Ascending aorta (tissue), 2 donors: ENCODE measurements around the gene OR9A4. TPM values are rescaled to one million over a fixed set of nuclear protein-coding genes. Genes with fewer than 3 reads are reported as not detected.

Experiments
- DNase-seq, 2 donors: peaks; one replicate each; pipeline ENCODE4 v3.0.0-alpha.2; 2019; ENCODE audit warnings: low spot score in 2 of 2
- H3K27ac ChIP-seq, 2 donors: fragments of 200-600 bp; sonication (generic); one replicate each; pipeline ENCODE4 v1.5.1; 2016 to 2017; ENCODE audit warnings: mild to moderate bottlenecking in 1 of 2
- H3K27me3 ChIP-seq: fragments of 200-600 bp; sonication (generic); one replicate; pipeline ENCODE4 v1.5.1; 2017
- H3K36me3 ChIP-seq, 2 donors: fragments of 200-600 bp; sonication (generic); one replicate each; pipeline ENCODE4 v1.5.1; 2016
- H3K4me1 ChIP-seq, 2 donors: fragments of 200-600 bp; sonication (generic); one replicate each; pipeline ENCODE4 v1.5.1; 2016 to 2017; ENCODE audit warnings: mild to moderate bottlenecking in 1 of 2
- H3K4me3 ChIP-seq, 2 donors: fragments of 200-600 bp; sonication (generic); one replicate each; pipeline ENCODE4 v1.5.1; 2016 to 2017; ENCODE audit warnings: mild to moderate bottlenecking in 1 of 2
- H3K9me3 ChIP-seq, 2 donors: fragments of 200-600 bp; sonication (generic); one replicate each; pipeline ENCODE4 v1.5.1; 2016
- CTCF ChIP-seq, 3 experiments: fragments of 200-600 bp in 2 of 3; fragments of 450-650 bp in 1 of 3; sonication (generic) in 2 of 3; IDR thresholded peaks; one replicate each; pipeline ENCODE4 v1.5.1; 2016 to 2019; ENCODE audit warnings: antibody characterized with exemption in 3 of 3, mild to moderate bottlenecking in 1 of 3, moderate library complexity in 1 of 3
- intact Hi-C: fragments of 100-400 bp; cut with DNase I; formaldehyde crosslinking; loops from one replicate; pipeline ENCODE4 v1.15.1; 2023
- total RNA-seq: library from RNA; depleted of rRNA; stranded (reverse); fragments of >200 nt; gene quantifications from one replicate; pipeline ENCODE4 v1.1.0, GENCODE V29; 2016

OR9A4 gene
- total RNA-seq, 1 donor from 2014 or later, result not detected

GRCh38 chr7:141956084-141956483 is 39.9 kb downstream of the OR9A4 start:
- Histone ChIP-seq H3K4me3 (no peak overlapping the region), H3K27me3 (no peaks in the 10 kb centered on the region), H3K4me1 (no peaks in the 10 kb centered on the region), H3K36me3 (no peaks in the 10 kb centered on the region), H3K9me3 (no peaks in the 10 kb centered on the region), H3K27ac (no peak overlapping the region)
- DNase-seq, result no peak
- intact Hi-C loops, result no loop called here
- no peak for TF ChIP-seq CTCF (IDR thresholded peaks at IDR 0.05)

- no peak for DNase-seq
- Histone ChIP-seq H3K4me1 (no peaks in the 10 kb centered on the region), H3K27ac (no peak overlapping the region), H3K9me3 (no peaks in the 10 kb centered on the region), H3K36me3 (no peaks in the 10 kb centered on the region), H3K27me3 (no peaks in the 10 kb centered on the region), H3K4me3 (no peak overlapping the region)
- TF ChIP-seq CTCF (IDR thresholded peaks at IDR 0.05), result no peak
- intact Hi-C loops, result no loop called here
Observed at GRCh38 chr7:141960687-141961422, 44.7 kb downstream of the OR9A4 start.

Other genes with a start within 250 kb of the OR9A4 start
- gene DENND11, start 214.2 kb upstream of the OR9A4 start, total RNA-seq, result 10.4 TPM
- gene WEE2, start 208.0 kb upstream of the OR9A4 start, total RNA-seq, result not detected
- gene SSBP1, start 178.0 kb upstream of the OR9A4 start, total RNA-seq, result 19.2 TPM
- gene TAS2R3, start 152.3 kb upstream of the OR9A4 start, total RNA-seq, result 6.6 TPM
- not detected for gene TAS2R4, start 139.7 kb upstream of the OR9A4 start, total RNA-seq
- not detected for gene TAS2R5, start 126.2 kb upstream of the OR9A4 start, total RNA-seq
- not detected for gene PRSS37, start 74.9 kb upstream of the OR9A4 start, total RNA-seq
- gene CLEC5A, start 30.6 kb downstream of the OR9A4 start, total RNA-seq, result 0.64 TPM
- gene TAS2R38, start 57.4 kb downstream of the OR9A4 start, total RNA-seq, result not detected
- gene MGAM, start 79.5 kb downstream of the OR9A4 start, total RNA-seq, result not detected
- not detected for gene MGAM2, start 195.3 kb downstream of the OR9A4 start, total RNA-seq